Stimulated activated naive CD8-positive, alpha-beta T cell treated with anti-CD3 and anti-CD28 coated beads, Interleukin-15, Interleukin-2, amounts not matched to agents 100 ng/mL and 50 ng/mL, for 24 hours (primary cell): Measurements from ENCODE around the gene PXDC1.
"Not testable (repeated sequence)": the region's sequence is repeated elsewhere in the genome, so short reads cannot be mapped to it uniquely, and the experiment has no call there.

Experiments used
- H3K27ac Mint-ChIP-seq: one replicate; pipeline ENCODE4 v1.8.0; 2021; ENCODE audit warnings: mild to moderate bottlenecking, mixed read lengths
- H3K27me3 Mint-ChIP-seq: one replicate; pipeline ENCODE4 v1.8.0; 2021; ENCODE audit warnings: mixed read lengths
- H3K36me3 Mint-ChIP-seq: one replicate; pipeline ENCODE4 v1.8.0; 2021; ENCODE audit warnings: low read depth, mixed read lengths
- H3K4me1 Mint-ChIP-seq: one replicate; pipeline ENCODE4 v1.8.0; 2021; ENCODE audit warnings: low read depth, mixed read lengths
- H3K4me3 Mint-ChIP-seq: one replicate; pipeline ENCODE4 v1.8.0; 2021; ENCODE audit warnings: mild to moderate bottlenecking, mixed read lengths
- H3K9me3 Mint-ChIP-seq: one replicate; pipeline ENCODE4 v1.8.0; 2021; ENCODE audit warnings: mixed read lengths

PXDC1 gene

DNA sequence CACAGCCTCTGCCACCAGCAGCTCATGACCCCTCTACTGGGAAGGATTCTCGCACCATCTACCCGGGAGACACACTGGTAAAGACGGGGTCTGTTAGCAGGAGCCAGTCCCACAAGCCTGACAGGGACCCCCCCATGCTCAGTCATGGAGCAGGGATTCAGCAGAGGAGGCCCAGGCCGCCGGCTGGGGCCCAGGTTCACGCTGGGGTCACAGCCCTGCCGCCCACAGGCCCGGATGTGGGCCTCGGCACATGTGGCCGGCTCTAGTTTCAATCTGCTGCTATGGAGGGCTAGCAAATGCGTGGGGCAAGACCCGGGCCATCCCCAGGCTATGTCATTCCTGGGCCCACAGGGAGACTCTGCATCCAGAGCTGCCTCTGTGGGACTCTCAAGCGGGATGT, 25.1 kb downstream of the PXDC1 start:
- no peaks in the 10 kb centered on the region for H3K4me1 Mint-ChIP-seq
- H3K27ac Mint-ChIP-seq: no peak overlapping the region
- no peak overlapping the region for H3K4me3 Mint-ChIP-seq
- no peaks in the 10 kb centered on the region for H3K36me3 Mint-ChIP-seq
- H3K27me3 Mint-ChIP-seq: peaks cover 5% of the 10 kb centered on the region
- no peaks in the 10 kb centered on the region for H3K9me3 Mint-ChIP-seq

GRCh38 chr6:3725145-3726047, 26.1 kb downstream of the PXDC1 start:
- no peaks in the 10 kb centered on the region for H3K9me3 Mint-ChIP-seq
- H3K27me3 Mint-ChIP-seq: peaks cover 5% of the 10 kb centered on the region
- no peaks in the 10 kb centered on the region for H3K4me1 Mint-ChIP-seq
- H3K4me3 Mint-ChIP-seq: no peak overlapping the region
- H3K36me3 Mint-ChIP-seq: no peaks in the 10 kb centered on the region
- H3K27ac Mint-ChIP-seq: no peak overlapping the region

DNA sequence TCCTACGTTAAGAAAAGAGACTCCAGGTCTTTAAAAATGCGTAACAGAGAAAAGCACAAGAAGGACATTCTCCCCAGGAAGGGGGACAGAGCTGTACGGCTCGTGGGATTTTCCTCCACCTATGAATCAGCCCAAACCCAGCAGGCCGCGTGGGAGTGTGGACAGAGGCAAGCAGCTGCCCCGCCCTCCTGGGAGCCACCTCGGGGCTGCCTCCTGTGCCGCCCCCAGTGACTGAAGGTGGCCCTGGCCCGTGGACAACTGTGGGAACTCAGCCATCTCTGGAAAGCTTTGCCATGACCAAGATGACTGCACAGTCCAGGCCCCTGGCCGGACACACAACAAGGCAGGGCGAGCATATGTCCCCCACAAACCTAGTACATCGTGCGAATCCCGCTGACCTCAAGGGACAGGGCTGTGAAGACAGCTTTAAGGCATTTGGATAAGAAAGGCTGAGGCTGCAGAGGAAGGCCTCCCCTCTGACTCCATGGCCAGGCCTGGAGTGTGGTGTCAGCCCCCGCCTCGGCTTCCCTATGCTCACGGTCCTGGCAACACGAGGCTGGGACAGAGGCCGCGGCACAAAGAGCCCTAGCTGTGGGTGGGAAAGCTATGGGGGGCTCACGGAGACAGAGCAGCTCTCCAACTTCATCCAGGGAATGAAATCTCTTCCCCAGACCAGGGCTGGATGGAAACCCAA, 26.9 kb downstream of the PXDC1 start:
- Mint-ChIP-seq H3K27ac (no peak overlapping the region), H3K4me3 (no peak overlapping the region), H3K4me1 (no peaks in the 10 kb centered on the region), H3K36me3 (no peaks in the 10 kb centered on the region), H3K9me3 (no peaks in the 10 kb centered on the region), H3K27me3 (peaks cover 5% of the 10 kb centered on the region)

DNA sequence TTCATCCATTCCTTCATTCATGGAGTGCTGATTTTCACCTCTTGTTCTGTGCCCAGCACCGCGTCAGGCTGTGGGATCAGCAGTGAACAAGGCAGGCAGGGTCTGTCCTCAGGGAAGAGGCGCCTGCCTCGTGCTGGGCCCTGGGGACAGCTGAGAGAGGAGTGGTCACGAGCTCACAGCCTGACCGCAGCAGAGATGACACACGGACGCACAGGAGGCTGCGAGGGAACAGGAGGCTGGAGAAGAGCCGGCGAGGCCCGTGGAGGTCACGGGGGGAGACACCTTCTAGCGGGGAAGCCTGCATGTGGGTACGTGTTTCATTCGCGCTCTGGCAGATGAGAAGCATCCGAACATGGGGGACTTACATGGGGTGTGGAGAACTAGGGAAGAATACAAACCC, 27.5 kb downstream of the PXDC1 start:
- Mint-ChIP-seq H3K36me3 (no peaks in the 10 kb centered on the region), H3K4me1 (no peaks in the 10 kb centered on the region), H3K4me3 (no peak overlapping the region), H3K27me3 (peaks cover 3% of the 10 kb centered on the region), H3K27ac (no peak overlapping the region), H3K9me3 (no peaks in the 10 kb centered on the region)

DNA sequence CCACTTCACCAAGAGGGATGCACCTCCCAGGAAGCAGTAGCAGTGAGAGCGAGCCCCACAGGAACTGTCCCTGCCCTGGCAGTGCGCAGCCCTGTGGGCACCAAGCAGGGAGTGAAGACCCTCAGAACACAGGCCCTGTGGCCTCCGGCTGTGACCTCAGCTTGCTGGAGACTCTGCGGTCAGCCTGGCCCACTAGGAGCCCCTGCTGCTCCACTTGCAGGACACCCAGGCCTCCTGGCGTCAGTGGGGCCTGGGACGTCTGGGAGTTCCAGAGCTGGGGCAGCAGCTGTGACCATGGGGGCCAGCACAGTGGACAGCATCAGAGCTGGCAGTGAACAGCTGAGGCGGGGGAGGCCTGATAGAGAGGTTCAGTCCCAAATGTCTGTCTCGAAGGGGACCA, 28.3 kb downstream of the PXDC1 start:
- Mint-ChIP-seq H3K27ac (no peak overlapping the region), H3K27me3 (peaks cover 5% of the 10 kb centered on the region), H3K4me3 (no peak overlapping the region), H3K4me1 (no peaks in the 10 kb centered on the region), H3K36me3 (no peaks in the 10 kb centered on the region), H3K9me3 (no peaks in the 10 kb centered on the region)

DNA sequence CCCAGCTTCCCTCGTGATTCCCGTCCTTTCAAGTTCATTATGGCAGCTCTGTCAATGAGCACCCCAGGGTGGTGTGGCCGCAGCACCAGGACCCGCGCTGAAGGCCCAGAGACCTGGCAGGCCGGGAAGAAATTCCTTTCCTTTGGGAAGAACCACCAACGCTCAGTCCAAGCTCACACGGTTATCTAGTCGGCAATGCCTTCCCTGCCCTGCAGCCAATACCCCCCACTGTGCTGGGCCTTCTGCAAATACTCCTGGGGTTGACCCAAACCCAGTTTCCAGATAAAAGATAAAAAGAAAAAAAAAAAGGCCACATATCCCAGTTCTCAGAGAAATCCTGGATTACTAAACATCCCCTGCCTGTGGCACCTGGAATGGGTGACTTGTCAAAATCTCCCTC, 28.7 kb downstream of the PXDC1 start:
- Mint-ChIP-seq H3K27me3 (peaks cover 6% of the 10 kb centered on the region), H3K4me1 (no peaks in the 10 kb centered on the region), H3K9me3 (no peaks in the 10 kb centered on the region), H3K4me3 (no peak overlapping the region), H3K36me3 (no peaks in the 10 kb centered on the region), H3K27ac (no peak overlapping the region)

- H3K36me3 Mint-ChIP-seq: no peaks in the 10 kb centered on the region
- H3K27me3 Mint-ChIP-seq: peaks cover 6% of the 10 kb centered on the region
- no peaks in the 10 kb centered on the region for H3K4me1 Mint-ChIP-seq
- H3K27ac Mint-ChIP-seq: no peak overlapping the region
- no peak overlapping the region for H3K4me3 Mint-ChIP-seq
- no peaks in the 10 kb centered on the region for H3K9me3 Mint-ChIP-seq
Measured at GRCh38 chr6:3721810-3722621, 29.5 kb downstream of the PXDC1 start.

- H3K4me3 Mint-ChIP-seq, H3K9me3 Mint-ChIP-seq, H3K27ac Mint-ChIP-seq, H3K36me3 Mint-ChIP-seq, H3K27me3 Mint-ChIP-seq, H3K4me1 Mint-ChIP-seq: not testable (repeated sequence)
Measured at GRCh38 chr6:3720770-3721169, 30.7 kb downstream of the PXDC1 start.

- peaks cover 9% of the 10 kb centered on the region for H3K27me3 Mint-ChIP-seq
- no peak overlapping the region for H3K27ac Mint-ChIP-seq
- no peaks in the 10 kb centered on the region for H3K4me1 Mint-ChIP-seq
- no peaks in the 10 kb centered on the region for H3K9me3 Mint-ChIP-seq
- no peaks in the 10 kb centered on the region for H3K36me3 Mint-ChIP-seq
- peak overlapping the region; percentile 23 for H3K4me3 Mint-ChIP-seq
Measured at GRCh38 chr6:3719462-3720308, 31.8 kb downstream of the PXDC1 start.

DNA sequence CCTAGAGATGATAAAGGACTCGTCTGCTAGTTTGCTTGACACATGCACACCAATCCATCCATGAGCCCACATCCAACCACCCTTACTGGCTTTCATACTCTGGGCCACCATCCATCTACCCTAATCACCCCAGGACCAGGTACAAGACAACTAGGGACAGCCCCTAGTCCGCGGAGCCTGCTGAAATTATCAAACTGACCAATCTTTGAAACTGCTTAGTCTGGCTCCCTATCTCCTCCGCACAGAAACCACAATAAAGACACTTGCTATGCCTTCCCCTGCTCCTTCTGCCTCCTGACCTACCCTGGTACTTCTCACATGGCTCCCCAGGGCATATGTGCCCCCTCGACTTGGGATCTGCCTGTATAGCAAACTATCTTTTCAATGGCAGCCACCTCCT, 33.1 kb downstream of the PXDC1 start:
- H3K27me3 Mint-ChIP-seq: peaks cover 9% of the 10 kb centered on the region
- H3K36me3 Mint-ChIP-seq: no peaks in the 10 kb centered on the region
- H3K4me3 Mint-ChIP-seq: no peak overlapping the region
- H3K9me3 Mint-ChIP-seq: no peaks in the 10 kb centered on the region
- H3K4me1 Mint-ChIP-seq: no peaks in the 10 kb centered on the region
- H3K27ac Mint-ChIP-seq: no peak overlapping the region

- H3K9me3 Mint-ChIP-seq: no peaks in the 10 kb centered on the region
- no peak overlapping the region for H3K4me3 Mint-ChIP-seq
- H3K27me3 Mint-ChIP-seq: peaks cover 9% of the 10 kb centered on the region
- H3K27ac Mint-ChIP-seq: no peak overlapping the region
- H3K36me3 Mint-ChIP-seq: no peaks in the 10 kb centered on the region
- H3K4me1 Mint-ChIP-seq: no peaks in the 10 kb centered on the region
Measured at GRCh38 chr6:3715285-3715684, 36.2 kb downstream of the PXDC1 start.

DNA sequence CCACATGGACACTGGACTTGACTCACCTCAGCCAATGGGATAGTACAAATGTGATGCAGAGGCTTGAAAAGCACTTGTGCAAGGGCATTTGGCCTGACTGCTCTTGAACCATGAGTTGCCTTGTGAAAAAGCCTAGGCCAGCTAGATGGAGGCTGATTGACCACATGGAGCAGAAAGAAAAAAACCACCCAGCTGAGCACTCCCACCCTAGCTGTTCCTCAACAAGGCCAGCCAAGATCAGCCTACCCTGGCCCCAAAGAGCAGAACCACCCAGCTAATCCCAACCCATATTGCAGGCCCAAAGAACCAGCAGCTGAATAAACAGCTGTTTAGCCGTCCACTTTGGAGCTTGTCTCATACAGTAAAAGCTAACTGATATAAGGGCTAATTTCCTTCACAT, 36.7 kb downstream of the PXDC1 start:
- H3K27me3 Mint-ChIP-seq: peaks cover 9% of the 10 kb centered on the region
- H3K4me1 Mint-ChIP-seq: no peaks in the 10 kb centered on the region
- H3K27ac Mint-ChIP-seq: no peak overlapping the region
- H3K36me3 Mint-ChIP-seq: no peaks in the 10 kb centered on the region
- H3K9me3 Mint-ChIP-seq: no peaks in the 10 kb centered on the region
- no peak overlapping the region for H3K4me3 Mint-ChIP-seq

GRCh38 chr6:3714111-3714510, 37.4 kb downstream of the PXDC1 start:
- Mint-ChIP-seq H3K36me3 (no peaks in the 10 kb centered on the region), H3K9me3 (no peaks in the 10 kb centered on the region)

DNA sequence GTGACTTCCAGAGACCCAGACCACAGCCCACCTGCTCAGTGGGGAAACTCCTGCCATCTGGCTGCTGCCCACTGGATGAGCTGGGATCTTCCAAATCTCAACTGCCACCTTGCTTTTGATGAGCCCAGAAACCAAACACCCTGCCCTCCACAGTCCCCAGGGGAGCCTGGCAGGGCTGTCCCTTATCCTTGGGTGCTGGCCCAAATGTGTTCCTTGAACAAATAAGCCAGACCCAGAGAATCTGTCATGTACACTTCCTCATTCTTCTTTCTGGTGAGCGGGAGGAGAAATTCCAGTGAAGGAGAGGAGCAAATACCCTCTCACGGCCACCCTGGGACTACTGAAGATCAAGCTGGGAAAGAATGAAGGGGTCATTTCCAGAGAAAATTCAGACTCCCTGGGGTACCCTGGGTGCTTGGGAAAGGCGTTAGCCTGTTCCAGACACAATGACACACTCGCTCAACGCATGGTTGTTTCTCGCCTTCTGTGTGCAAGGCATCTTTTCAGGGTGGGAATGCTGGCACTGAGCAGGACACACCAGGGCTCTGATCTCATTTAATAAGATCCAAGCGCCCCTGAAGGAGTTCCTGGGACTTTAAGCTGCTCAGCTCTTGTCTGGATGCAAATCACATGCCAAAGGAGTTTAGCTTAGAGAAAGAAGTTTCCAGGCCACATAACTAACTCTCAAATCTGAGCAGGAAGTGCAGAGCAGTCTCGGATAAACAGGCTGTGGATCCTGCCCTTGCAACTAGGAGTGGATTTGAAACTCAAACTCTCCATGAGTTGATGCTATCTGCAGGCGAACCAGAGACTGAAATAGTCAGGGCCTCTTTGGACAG, 38.5 kb downstream of the PXDC1 start:
- peaks cover 4% of the 10 kb centered on the region for H3K27me3 Mint-ChIP-seq

More at GRCh38 chr6:3714111-3714510, 37.4 kb downstream of the PXDC1 start:
- Mint-ChIP-seq H3K4me3 (no peak overlapping the region), H3K27ac (no peak overlapping the region), H3K4me1 (no peaks in the 10 kb centered on the region), H3K27me3 (peaks cover 9% of the 10 kb centered on the region)

More for the DNA sequence above, 38.5 kb downstream of the PXDC1 start:
- Mint-ChIP-seq H3K4me1 (no peaks in the 10 kb centered on the region), H3K4me3 (no peak overlapping the region), H3K9me3 (no peaks in the 10 kb centered on the region), H3K36me3 (no peaks in the 10 kb centered on the region), H3K27ac (no peak overlapping the region)
